Endothelial cell of umbilical vein (primary cell): ENCODE measurements around the gene TMPRSS7.

ENCODE experiments used
- CTCF ChIP-seq, 2 donors: IDR thresholded peaks; 1 replicate in 1 of 2; 2 replicates in 1 of 2; pipeline ENCODE4 v1.5.1; 2011; ENCODE audit warnings: low read length in 2 of 2, mild to moderate bottlenecking in 2 of 2, moderate library complexity in 2 of 2, control low read depth in 1 of 2, inconsistent platforms in 1 of 2, low read depth in 1 of 2; ENCODE audit not compliant: insufficient read depth in 1 of 2; ENCODE audit errors: extremely low read depth in 1 of 2
- EZH2 ChIP-seq: IDR thresholded peaks from 2 replicates; pipeline ENCODE4 v1.6.1; 2012; ENCODE audit warnings: borderline replicate concordance, low read depth, mild to moderate bottlenecking, moderate library complexity, low read length, inconsistent platforms; ENCODE audit not compliant: severe bottlenecking
- FOS ChIP-seq: IDR thresholded peaks from 2 replicates; pipeline ENCODE4 v1.6.1; 2011; ENCODE audit warnings: mild to moderate bottlenecking, low read length, moderate library complexity, borderline replicate concordance; ENCODE audit not compliant: insufficient read depth
- JUN ChIP-seq: IDR thresholded peaks from 2 replicates; pipeline ENCODE4 v1.6.1; 2011; ENCODE audit warnings: borderline replicate concordance, low read depth; ENCODE audit not compliant: insufficient read length, insufficient read depth
- POLR2A ChIP-seq: IDR thresholded peaks from 2 replicates; pipeline ENCODE4 v1.6.1; 2012; ENCODE audit warnings: low read depth, mild to moderate bottlenecking, control low read depth, low read length
- POLR2AphosphoS5 ChIP-seq: IDR thresholded peaks from 2 replicates; pipeline ENCODE4 v1.6.1; 2012; ENCODE audit warnings: low read depth, mild to moderate bottlenecking, control low read depth, low read length, moderate library complexity; ENCODE audit not compliant: insufficient read depth

- TF ChIP-seq CTCF (IDR thresholded peaks at IDR 0.05; ENCODE audit: extremely low read depth in 1 of 2, insufficient read depth in 1 of 2, low read depth in 1 of 2, low read length in 2 of 2): no peak
- no peak for TF ChIP-seq JUN
- no peak for TF ChIP-seq FOS
- TF ChIP-seq POLR2A: no peak
- TF ChIP-seq EZH2: no peak
- no peak for TF ChIP-seq POLR2AphosphoS5
Observed at GRCh38 chr3:112116748-112117186, 82.2 kb downstream of the TMPRSS7 start.
